Natural killer cell (primary cell): ENCODE results near the gene CFHR3. TPM values are rescaled to one million over a fixed set of nuclear protein-coding genes. Genes with fewer than 3 reads are reported as not detected.

Experiments
- total RNA-seq, 4 donors: library from RNA; stranded (reverse); fragments of 120-200 nt in 1 of 4; gene quantifications; one replicate each; pipeline versions ENCODE4 v1.2.3 to v1.2.4, GENCODE V29; 2013 to 2022

Gene CFHR3
- total RNA-seq, 3 donors from 2014 or later (not counting 1 experiment from before 2014, with no cell fraction given): not detected

Other genes with a start within 250 kb of the CFHR3 start
- gene KCNT2, start 166.4 kb upstream of the CFHR3 start, total RNA-seq: not detected
- 1 to 10 TPM in 2 of 3 donors, under 1 TPM in 1; 0.88 to 2.8 (median 2.7) TPM for gene CFH, start 122.8 kb upstream of the CFHR3 start, total RNA-seq
- not detected for gene CFHR1, start 44.9 kb downstream of the CFHR3 start, total RNA-seq
- not detected for gene CFHR4, start 113.2 kb downstream of the CFHR3 start, total RNA-seq
- not detected for gene CFHR2, start 168.9 kb downstream of the CFHR3 start, total RNA-seq
- not detected for gene CFHR5, start 202.7 kb downstream of the CFHR3 start, total RNA-seq